Measurements from ENCODE around the gene RABEP2.

GRCh38 chr16:28883221-28883996, 41.6 kb downstream of the RABEP2 start:
- TF ChIP-seq CTCF (IDR thresholded peaks at IDR 0.05) (no peak), POLR2A (IDR thresholded peaks at IDR 0.05) (no peak)
